Activated CD4-positive, CD25-positive, alpha-beta regulatory T cell (primary cell): ENCODE results near the gene SSTR5.

Experiments used
- DNase-seq, 4 experiments: peaks; one replicate each; lab custom pipeline; 2025; lab: John Stamatoyannopoulos, UW

The SSTR5 gene

DNA sequence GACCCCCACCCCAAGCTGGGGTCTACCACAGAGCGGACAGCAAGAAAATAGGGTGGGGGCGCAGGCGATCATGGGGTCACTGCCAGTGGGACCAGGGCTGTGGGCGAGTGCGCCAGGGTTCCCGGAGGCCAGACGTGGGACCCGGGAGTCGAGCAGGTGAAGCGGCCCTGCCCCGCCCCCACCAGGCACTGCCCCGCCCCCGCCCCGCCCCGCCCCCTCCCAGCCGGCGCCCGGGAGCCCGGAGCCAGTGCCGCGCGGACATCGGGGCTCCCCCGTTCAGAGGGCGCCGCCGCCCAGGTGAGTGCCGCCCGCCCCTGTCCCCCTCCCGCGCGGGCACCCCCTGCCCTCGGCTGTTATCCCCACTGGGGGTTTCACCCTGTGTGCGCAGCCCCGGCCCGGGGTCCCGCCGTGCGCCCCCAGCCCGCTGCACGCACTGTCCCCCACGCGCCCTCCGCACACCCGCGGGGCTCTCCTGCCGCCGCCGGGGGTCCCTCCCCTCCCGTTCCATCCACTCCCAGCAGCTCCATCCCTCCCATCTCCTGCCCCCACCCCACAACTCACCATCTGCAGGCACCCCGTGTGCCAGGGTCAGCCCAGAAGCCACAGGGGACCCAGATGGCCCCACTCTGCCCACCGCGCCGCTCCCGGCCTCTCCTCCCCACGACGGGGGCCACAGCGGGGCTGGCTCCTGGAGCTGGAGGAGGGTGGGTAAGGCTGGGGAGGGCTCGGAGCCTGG lies at the start of gene SSTR5:
Gene SSTR5, plus strand, starts transcription at position 222 of the 736 bp plus-strand sequence. CDS start 6,122 bp downstream, outside the sequence.
- no peak for DNase-seq

DNA sequence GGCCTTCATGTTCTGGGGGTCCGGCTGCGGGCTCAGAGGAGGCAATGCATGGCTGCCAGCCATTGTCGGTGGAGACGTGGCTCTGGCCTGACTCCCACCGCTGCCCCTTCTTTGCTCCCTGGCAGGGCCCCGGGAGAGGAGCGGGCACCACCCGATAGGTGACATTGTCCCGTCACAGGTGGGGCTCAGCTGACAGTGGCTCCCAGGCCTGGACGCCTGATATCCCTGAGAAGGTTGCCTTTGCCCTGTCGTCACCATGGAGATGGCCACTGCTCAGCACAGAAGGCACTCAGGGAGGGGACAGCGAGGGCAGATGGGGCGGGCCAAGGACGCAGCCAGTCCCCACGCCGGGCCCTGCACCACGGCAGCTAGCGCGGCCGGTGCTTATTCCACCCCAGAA lies 48.4 kb upstream of the SSTR5 start:
- no peak for DNase-seq

DNA sequence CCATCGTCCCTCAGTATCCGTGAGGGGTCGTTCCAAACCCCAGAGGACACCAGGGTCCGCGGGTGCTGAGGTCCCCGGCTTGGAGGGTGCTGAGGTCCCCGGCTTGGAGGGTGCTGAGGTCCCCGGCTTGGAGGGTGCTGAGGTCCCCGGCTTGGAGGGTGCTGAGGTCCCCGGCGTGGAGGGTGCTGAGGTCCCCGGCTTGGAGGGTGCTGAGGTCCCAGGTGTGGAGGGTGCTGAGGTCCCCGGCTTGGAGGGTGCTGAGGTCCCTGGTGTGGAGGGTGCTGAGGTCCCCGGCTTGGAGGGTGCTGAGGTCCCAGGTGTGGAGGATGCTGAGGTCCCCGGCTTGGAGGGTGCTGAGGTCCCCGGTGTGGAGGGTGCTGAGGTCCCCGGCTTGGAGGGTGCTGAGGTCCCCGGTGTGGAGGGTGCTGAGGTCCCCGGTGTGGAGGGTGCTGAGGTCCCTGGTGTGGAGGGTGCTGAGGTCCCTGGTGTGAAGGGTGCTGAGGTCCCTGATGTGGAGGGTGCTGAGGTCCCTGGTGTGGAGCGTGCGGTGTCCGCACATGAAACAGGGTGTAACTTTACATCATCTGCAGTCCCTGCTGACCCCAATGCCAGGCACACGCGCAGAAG lies 47.3 kb upstream of the SSTR5 start:
- peak; percentile 14 to 51 (median 29) for DNase-seq

DNA sequence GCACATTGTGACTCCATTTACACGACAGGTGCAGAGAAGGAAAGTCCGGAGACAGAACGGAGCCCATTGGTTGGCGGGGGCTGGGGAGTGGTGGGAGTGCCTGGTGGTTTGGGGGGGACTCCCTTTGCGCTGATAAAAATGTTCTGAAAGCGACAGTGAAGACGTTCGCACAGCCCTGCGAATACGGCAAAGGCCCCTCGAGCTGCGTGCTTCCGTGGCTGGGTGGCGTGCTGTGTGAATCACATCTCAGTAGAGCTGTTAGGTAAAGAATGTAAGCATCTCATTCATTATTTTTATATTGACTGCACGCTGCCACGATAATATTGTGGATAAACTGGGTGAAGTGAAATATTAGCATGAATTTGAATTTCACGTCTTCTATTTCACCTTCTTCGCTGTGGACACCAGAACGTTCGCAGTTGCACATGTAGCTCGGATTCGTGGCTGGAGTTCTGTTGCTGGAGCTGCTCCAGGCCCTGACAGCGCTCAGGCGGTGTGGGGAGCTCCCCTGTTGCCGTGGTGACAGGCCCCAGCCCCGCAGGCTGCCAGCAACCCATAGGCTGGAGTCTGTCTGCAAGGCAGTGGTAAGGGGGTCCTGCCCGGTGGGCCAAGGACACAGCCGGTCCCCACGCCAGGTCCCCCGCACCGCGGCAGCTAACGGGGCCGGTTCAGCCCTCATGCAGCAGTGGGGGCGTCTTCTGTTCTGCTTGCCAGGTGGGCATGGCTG lies 46.3 kb upstream of the SSTR5 start:
- DNase-seq: no peak

DNA sequence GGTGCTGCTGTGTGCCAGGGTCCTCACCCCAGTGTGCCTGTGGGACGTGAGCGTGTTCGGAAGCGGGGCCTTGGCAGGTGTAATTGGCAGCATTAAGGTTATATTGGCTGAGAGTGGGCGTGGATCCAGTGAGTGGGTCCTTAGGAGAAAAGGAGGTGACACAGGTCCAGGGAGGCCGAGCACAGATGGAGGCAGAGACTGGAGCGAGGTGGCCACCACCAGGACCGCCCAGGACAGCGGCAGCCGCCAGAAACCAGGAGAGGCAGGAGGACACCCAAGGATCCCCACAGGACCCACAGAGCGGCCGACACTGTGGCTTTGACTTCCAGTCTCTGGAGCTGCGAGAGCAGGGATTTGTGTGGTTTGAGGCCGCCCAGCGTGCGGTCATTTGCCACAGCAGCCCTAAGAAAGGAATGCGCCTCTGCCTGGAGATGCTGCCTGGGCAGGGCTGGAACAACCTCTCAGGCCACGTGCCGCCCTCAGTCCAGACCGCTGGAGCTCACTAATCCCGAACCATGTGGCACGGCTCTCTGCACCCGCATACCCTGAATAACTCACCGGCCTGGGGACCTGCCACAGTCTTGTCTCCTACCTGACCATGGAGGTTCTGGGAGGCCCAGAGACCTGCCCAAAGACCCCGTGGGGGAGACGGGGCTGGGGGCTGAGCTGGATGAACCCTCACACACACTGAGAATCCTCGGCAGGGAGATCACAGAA lies 45.6 kb upstream of the SSTR5 start:
- DNase-seq: no peak

DNA sequence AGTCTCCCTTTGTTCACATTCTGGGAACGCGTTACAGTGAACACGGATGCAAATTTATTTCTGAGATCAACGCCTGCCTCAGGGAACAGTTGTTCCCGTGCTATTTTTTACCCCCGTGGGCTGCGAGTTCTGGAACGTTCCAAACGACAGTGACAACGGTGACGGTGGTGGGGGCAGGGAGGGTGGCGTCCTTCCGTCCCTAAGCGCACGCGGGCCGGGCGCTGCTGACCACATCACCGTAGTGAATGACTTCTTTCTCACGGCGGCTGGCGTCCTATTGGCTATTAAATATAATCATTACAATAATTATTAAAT lies 45.1 kb upstream of the SSTR5 start:
- DNase-seq: no peak

DNA sequence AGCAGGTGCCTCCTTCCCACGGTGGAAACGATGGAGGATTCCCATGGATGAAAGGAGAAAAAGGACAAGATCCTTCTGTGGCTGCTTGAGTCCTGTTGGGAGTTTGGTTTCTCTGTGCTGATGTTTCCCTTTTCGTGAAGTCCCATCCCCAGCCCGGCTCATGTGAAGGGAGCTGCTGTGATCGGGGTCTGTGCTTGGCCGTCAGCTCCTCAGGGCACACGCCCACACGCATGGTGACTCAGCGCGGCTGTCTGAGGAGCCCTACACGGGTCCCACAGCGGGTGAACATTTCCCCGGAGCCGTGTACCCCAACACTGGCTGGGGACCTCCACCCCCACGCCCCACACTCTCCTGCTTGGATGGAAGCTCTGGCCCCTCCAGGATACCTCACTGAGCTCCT lies 44.5 kb upstream of the SSTR5 start:
- DNase-seq: no peak

DNA sequence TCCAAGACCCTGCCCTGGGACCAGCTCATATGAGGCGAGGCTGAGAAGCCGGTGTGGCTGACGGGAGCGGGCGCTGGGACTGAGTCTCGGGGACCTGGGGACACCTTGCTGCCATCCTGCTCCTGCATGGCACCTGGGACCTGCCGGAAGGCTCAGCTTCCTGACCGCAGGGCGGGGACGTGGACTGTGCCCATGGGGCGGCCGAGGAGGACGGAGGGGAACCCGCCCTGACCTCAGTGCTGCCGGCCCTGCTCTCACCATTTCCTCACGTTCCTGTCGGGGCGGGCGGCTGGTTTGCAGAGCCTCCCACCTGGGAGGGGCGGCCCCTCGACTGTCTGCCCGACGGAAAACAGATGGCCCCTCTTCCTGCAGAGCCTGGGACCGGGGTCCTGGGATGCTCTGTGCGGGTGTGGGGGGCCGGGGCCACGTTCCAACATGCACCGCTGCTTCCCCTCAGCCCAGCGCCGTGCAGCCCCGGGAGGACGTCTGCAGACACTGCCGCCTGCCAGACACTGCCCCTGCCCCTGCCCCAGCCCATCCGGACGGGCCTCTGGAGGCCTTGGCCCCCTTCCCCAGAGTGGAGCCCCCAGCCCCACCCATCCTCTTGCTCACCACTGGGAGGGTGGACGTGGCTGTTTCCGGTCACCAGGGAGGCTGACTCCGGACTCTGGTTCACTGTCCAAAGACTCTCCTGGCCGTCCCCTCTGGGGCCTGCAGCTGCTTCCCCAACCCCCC lies 43.9 kb upstream of the SSTR5 start:
- no peak for DNase-seq

DNA sequence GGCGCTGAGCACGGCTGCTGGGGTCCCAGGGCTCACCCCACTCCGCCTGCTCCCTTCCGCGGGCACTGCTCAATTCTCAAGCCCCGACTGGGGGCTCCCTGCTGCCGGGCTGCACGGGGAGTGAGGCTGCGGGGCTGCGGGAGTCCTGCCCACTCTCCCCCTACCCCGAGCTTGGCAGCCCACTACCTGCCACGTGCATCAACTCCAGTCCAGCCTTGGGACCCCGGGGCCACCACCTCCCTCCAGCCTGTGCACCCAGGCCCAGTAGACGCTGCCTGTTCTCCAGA lies 43.3 kb upstream of the SSTR5 start:
- DNase-seq: no peak

DNA sequence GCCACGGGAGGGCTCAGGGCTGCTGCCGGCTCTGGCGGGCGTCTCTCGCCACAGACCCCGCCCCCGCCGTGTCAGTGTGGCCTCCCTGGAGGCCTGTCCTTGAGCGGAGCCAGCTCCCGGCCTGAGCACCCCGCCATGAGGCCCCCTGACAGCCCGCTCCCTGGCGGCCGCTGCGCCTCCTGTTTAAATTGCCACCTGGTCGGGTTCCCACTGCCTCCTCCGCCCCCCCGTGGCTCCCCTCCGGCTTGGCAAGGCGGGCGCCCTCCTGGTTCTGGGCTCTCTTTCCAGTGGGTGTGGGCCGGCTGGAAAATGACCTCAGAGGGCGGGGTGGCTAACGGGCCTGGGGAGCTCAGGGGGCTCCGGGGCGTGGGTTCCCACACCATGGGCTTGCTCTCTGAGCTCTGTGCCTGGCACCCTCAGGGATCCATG lies 42.1 kb upstream of the SSTR5 start:
- no peak for DNase-seq

DNA sequence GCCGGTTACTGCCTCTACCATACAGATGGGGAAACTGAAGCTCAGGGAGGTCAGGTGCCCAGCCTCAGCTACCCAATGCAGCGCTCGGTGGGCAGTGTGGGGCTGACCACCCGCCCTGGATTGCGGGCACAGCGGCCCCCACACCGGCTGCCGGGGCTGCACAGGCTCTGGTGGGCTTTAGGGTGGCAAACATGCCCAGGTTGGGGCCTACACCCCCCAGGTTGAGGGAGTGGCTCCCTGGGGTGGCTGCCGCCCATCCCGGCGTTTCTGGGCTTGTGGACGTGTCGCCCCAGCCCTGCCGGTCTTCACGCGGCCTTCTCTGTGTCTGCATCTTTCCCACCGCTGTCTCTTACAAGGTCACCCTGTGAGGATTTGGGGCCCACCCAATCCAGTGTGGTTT lies 40.9 kb upstream of the SSTR5 start:
- no peak for DNase-seq

DNA sequence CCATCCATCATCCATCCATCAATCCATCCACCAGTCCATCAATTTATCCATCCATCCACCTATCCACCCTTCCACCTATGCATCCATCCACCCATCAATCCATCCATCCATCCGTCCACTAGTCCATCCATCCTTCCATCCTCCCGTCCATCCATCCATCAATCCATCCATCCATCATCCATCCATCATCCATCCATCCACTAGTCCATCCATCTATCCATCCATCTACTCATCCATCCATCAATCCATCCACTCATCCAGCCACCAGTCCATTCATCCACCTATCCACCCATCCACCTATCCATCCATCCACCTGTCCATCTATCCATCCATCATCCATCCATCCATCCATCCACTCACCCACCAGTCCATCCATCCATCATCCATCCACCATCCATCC lies 39.9 kb upstream of the SSTR5 start:
- no peak for DNase-seq

DNA sequence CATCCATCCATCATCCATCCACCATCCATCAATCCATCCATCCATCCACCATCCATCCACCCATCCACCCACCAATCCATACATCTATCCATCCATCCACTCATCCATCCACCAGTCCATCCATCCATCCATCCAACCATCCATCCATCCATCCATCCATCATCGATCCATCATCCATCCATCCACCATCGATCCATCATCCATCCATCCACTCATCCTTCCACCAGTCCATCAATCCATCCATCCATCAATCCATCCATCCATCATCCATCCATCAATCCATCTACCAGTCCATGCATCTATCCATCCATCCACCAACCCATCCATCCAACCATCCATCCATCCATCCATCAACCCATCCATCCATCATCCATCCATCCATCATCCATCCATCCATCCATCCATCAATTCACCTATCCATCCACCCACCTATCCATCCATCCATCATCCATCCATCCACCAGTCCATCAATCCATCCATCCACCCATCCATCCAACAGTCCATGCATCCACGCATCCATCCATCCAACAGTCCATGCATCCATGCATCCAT lies 39.3 kb upstream of the SSTR5 start:
- DNase-seq: no peak

DNA sequence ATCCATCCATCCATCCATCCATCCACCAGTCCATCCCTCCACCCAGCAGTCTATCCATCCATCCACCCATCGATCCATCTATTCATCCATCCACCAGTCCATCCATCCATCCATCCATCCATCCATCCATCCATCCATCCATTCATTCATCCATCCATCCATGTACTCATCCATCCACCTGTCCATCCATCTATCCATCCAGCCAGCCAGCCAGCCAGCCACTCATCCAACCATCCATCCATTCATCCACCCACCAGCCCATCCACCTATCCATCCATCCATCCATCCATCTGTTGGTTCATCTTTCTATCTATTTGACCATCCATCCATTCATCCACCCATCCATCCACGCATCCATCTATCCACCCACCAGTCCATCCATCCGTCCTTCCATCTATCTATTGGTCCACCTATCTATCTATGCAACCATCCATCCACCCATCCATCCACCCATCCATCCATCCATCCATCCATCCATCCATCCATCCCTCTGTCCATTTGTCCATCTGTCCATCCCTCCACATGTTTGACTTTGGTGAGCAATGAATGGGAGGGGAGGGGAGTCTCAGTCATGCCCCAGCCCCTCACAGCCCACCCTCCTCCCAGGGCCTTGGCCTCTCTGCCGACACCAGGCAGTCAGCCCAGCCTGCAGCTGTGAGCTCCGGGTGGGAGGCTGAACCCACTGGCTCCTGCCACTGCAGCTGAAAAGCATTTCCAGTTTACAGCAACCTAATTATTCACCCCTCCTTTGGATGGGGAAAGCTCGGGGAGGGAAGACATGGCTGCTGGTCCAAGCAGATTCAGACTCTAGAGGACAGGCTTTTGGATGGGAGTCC lies 38.1 kb upstream of the SSTR5 start:
- no peak for DNase-seq

DNA sequence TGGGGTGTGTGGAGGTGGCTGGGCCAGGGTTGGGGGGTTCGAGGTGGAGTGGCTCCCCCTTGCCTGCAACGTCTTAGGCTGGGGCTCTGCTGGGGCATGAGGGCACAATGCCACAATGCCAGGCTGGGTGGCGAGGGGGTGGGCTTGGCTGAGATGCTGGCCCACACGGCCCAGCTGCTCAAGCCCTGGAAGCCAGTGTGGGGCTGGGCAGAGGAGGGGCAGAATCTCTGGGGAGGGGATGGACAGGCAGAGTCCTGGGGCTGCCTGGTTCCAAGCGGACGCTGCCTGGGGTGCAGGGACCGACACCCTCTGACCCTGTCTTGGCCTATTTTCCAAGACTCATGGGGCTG lies 37.5 kb upstream of the SSTR5 start:
- DNase-seq: no peak

DNA sequence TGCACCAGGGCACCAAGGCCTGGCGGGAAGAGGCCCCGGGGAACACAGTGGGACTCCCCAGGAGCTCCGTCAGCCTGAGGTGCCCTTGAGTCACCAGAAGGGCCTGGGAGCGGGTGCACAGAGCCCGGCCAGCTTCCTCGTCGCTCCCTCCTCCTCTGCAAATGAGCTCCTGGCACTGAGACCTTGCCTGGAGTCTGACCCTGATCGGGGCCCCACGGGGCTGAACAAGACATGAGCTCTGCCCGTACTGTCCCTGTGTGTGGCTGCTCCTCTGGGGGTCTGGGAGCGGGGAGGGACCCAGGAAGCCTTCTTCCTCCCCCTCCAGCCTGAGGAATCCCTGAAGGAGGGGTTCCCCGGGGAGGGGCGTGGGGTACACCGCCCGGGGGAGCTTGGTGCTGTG lies 36.4 kb upstream of the SSTR5 start:
- no peak for DNase-seq

DNA sequence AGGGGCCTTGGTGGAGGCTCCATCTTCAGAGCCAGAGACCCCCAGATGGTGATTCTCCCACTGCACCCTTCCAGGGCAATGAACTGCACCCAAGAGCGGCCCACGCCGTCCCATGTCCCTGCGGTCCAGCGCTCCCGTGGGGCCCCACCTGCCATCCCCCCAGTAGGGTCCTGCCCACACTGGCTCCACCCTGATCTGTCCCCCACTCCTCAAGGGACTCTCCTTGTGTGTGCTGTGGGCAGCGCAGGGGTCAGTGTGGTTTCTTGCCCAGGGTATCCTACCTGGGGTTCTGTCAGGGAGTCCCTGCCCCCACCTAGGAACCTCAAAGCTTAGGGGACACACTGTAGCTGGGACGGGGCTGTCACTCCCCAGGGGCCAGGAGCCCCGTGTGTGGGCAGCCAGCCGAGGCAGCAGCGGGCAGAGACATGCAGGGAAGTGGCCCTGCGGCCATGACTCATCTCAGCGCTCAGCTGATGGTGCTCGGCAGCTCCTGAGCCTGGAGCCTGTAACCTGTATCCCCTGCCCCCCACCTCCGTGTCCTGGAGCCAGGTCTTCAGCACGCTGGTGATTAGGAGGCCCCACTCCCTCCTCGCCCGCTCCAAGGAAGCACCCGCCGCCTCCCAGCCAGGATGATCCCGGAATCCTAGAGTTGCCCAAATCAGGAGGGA lies 35.7 kb upstream of the SSTR5 start:
- DNase-seq: no peak

DNA sequence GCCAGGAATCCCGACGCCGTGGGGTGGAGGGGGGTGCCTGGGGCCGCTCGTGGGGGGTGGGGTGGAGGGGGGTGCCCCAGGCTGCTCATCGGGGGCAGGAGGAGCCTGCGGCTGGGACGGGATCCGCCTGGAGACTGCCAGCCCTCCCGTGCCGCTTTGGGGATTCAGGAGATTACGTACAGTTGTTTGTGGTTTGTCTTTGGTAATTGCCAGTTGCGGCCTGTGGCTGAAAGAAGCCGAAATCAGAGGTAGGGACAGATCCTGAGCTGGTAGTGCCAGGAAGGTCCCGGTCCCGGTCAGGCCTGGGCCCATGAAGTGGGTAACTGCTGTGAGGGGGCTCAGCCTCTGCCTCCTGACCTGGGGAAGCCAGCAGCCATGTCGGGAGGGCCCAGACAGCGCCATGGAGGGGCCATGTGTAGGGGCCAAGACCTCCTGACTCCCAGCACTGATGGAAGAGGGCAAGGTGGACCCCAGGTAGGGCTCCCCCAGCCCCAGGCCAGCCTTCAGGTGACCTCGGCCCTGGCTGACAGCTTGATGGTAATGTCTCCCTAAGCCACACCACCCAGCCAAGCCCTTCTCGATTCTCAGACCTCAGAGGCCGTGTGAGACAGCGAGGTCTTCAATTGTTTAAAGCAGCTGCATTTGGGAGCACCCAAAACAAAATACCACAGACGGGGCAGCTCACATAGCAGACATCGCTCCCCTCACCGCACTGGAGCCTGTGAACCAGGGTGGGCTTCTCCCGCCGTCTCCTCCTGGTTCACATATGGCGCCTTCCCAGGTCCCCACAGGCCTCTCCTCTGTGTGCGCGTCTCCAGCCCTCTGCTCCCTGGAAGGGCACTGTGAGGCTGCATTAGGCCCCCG lies 34.9 kb upstream of the SSTR5 start:
- DNase-seq: no peak

DNA sequence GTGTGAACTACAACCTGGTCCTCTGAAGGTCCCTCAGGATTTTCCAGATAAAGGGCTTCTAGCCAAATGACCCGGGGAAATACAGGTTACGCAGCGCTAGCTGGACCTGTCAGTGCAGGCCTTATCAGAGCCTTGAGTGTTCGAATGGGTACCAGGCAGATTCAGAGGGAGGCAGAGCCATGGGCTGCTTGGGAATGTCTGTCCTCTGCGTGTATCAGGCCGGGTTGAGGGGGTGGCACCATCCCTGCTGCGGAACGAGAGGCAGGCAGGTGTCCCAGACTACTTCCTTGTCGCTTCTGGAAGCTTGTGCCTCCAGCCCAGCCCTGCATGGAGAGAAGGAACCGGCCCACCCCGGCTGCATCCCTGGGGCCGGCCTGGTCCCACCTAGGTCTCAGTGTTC lies 33.6 kb upstream of the SSTR5 start:
- no peak for DNase-seq

DNA sequence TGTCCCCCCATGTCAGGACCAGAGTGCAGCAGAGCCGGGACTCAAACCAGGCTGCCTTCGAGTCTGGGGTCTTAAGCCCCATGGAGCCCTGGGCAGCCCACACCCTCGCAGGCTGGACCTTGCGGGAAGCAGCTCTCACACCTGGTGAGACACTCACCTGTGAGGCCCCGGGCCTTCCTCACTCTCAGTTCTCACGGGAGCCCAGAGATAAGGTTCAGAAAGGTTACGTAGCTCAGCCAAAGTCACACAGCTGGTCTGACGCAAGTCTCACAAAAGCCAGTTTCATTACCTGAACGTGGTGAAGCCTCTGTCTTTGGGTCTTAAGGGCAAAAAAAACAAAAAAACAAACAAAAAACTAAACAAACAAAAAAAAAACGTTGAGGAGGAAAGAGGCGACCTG lies 32.8 kb upstream of the SSTR5 start:
- DNase-seq: no peak
